ENCODE measurements around the gene TFAM.

Gene TFAM

GRCh38 chr10:58436071-58436470, 50.9 kb downstream of the TFAM start:
- no peak for DNase-seq

GRCh38 chr10:58438340-58438871, 53.2 kb downstream of the TFAM start:
- no peak for DNase-seq

- no peak for DNase-seq
Observed at GRCh38 chr10:58438986-58439385, 53.8 kb downstream of the TFAM start.

- DNase-seq: no peak
Observed at GRCh38 chr10:58439632-58440364, 54.6 kb downstream of the TFAM start.

- no peak for DNase-seq
Observed at GRCh38 chr10:58440484-58440883, 55.3 kb downstream of the TFAM start.

GRCh38 chr10:58444321-58444720, 59.1 kb downstream of the TFAM start:
- no peak for DNase-seq

- DNase-seq: no peak
Observed at GRCh38 chr10:58444876-58445275, 59.7 kb downstream of the TFAM start.

GRCh38 chr10:58448121-58448935, 63.1 kb downstream of the TFAM start:
- no peak for DNase-seq
